H1 (cell line): ENCODE results near the gene INO80C. TPM values are rescaled to one million over a fixed set of nuclear protein-coding genes. Genes with fewer than 3 reads are reported as not detected.

Experiments used
- CTCF ChIA-PET: fragments of 300-600 bp; sonication (Branson Sonifier 250); formaldehyde crosslinking; loops from one replicate; lab custom pipeline; 2021; ENCODE audit not compliant: partially characterized antibody; lab: Charles Lee
- POLR2A ChIA-PET: fragments of 300-600 bp; sonication (Branson Sonifier 250); formaldehyde crosslinking; loops from one replicate; lab custom pipeline; 2021; ENCODE audit warnings: inconsistent platforms; ENCODE audit not compliant: partially characterized antibody; lab: Charles Lee
- DNase-seq, 2 experiments: peaks; one replicate each; pipeline versions ENCODE4 v3.0.0 to v3.0.0-alpha.2; 2010 to 2022; ENCODE audit warnings: low spot score in 2 of 2, low read depth in 1 of 2, mixed read lengths in 1 of 2
- FAIRE-seq: peaks from 2 replicates; lab custom pipeline; 2011; peaks lifted over from hg19 to GRCh38; lab: Jason Lieb, UNC
- H2AFZ ChIP-seq: 2 replicates; pipeline ENCODE4 v1.8.1; 2012; ENCODE audit warnings: low read length, inconsistent platforms
- H2AK5ac ChIP-seq: 2 replicates; pipeline ENCODE4 v1.6.1; 2013; ENCODE audit warnings: low read depth, low read length
- H2BK120ac ChIP-seq: replicated peaks from 2 replicates; pipeline ENCODE3; 2013; ENCODE audit warnings: low read depth, low read length, inconsistent platforms
- H2BK12ac ChIP-seq: 2 replicates; pipeline ENCODE4 v1.6.1; 2013; ENCODE audit warnings: low read depth, low read length
- H2BK15ac ChIP-seq: 2 replicates; pipeline ENCODE4 v1.6.1; 2013; ENCODE audit warnings: low read length
- H2BK20ac ChIP-seq: 2 replicates; pipeline ENCODE4 v1.6.1; 2013; ENCODE audit warnings: low read length
- H2BK5ac ChIP-seq: 2 replicates; pipeline ENCODE4 v1.6.1; 2013; ENCODE audit warnings: low read depth, low read length
- H3K14ac ChIP-seq: 2 replicates; pipeline ENCODE4 v1.6.1; 2013; ENCODE audit warnings: inconsistent platforms; ENCODE audit not compliant: insufficient read length
- H3K18ac ChIP-seq: 2 replicates; pipeline ENCODE4 v1.6.1; 2013; ENCODE audit warnings: low read length; ENCODE audit errors: extremely low read depth
- H3K23ac ChIP-seq: 2 replicates; pipeline ENCODE4 v1.6.1; 2013; ENCODE audit warnings: inconsistent platforms; ENCODE audit not compliant: insufficient read length
- H3K23me2 ChIP-seq: 2 replicates; pipeline ENCODE4 v1.6.1; 2013; ENCODE audit warnings: low read depth, low read length
- H3K27ac ChIP-seq: 2 replicates; pipeline ENCODE4 v1.6.1; 2011; ENCODE audit warnings: low read depth, low read length, inconsistent platforms
- H3K27me3 ChIP-seq, 4 experiments: replicated peaks in 1 of 4; 1 replicate in 1 of 4; 2 replicates in 3 of 4; pipeline versions ENCODE4 v1.6.1 to v1.8.1; 2011 to 2013; ENCODE audit warnings: low read length in 3 of 4, mild to moderate bottlenecking in 3 of 4, inconsistent platforms in 2 of 4, mixed read lengths in 2 of 4, moderate library complexity in 1 of 4; ENCODE audit not compliant: control insufficient read depth in 3 of 4, insufficient read depth in 3 of 4; ENCODE audit errors: extremely low read depth in 1 of 4
- H3K36me3 ChIP-seq, 4 experiments: 2 replicates each; pipeline versions ENCODE4 v1.6.1 to v1.8.1; 2011 to 2013; ENCODE audit warnings: mild to moderate bottlenecking in 4 of 4, low read length in 3 of 4, moderate library complexity in 2 of 4, control low read depth in 1 of 4, inconsistent platforms in 1 of 4; ENCODE audit not compliant: insufficient read depth in 4 of 4, control insufficient read depth in 2 of 4
- H3K4ac ChIP-seq: replicated peaks from 2 replicates; pipeline ENCODE3; 2013; ENCODE audit warnings: low read length, low read depth, mixed read lengths, inconsistent platforms; ENCODE audit not compliant: insufficient read length
- H3K4me1 ChIP-seq, 4 experiments: replicated peaks in 1 of 4; 1 replicate in 1 of 4; 2 replicates in 3 of 4; pipeline versions ENCODE4 v1.6.1 to v1.8.1; 2011 to 2013; ENCODE audit warnings: low read length in 3 of 4, inconsistent platforms in 2 of 4, mixed read lengths in 1 of 4; ENCODE audit not compliant: insufficient read depth in 4 of 4, control insufficient read depth in 3 of 4
- H3K4me2 ChIP-seq, 2 experiments: 2 replicates each; pipeline versions ENCODE4 v1.6.1 to v1.8.1; 2011 to 2013; ENCODE audit warnings: low read depth in 2 of 2, low read length in 2 of 2, control low read depth in 1 of 2, inconsistent platforms in 1 of 2, mild to moderate bottlenecking in 1 of 2; ENCODE audit not compliant: insufficient read depth in 1 of 2
- H3K4me3 ChIP-seq, 4 experiments: fragments of 200-600, 300-600 bp in 1 of 4; sonication (generic), shearing (Covaris generic), sonication (Bioruptor Twin) in 1 of 4; 2 replicates each; pipeline versions ENCODE4 v1.5.1 to v1.8.1; 2011 to 2016; ENCODE audit warnings: low read length in 4 of 4, low read depth in 3 of 4, control low read depth in 2 of 4, inconsistent platforms in 2 of 4, mild to moderate bottlenecking in 2 of 4, mixed read lengths in 1 of 4, moderate library complexity in 1 of 4; ENCODE audit not compliant: insufficient read depth in 2 of 4; ENCODE audit errors: extremely low read depth in 1 of 4
- H3K56ac ChIP-seq: replicated peaks from 2 replicates; pipeline ENCODE3; 2013; ENCODE audit warnings: low read depth, mild to moderate bottlenecking, mixed read lengths, low read length, inconsistent platforms; ENCODE audit not compliant: insufficient read length
- H3K79me1 ChIP-seq: 2 replicates; pipeline ENCODE4 v1.6.1; 2013; ENCODE audit warnings: low read depth, low read length, control low read depth
- H3K79me2 ChIP-seq, 2 experiments: 2 replicates each; pipeline versions ENCODE4 v1.6.1 to v1.8.1; 2012 to 2013; ENCODE audit warnings: low read length in 2 of 2, mild to moderate bottlenecking in 2 of 2, inconsistent platforms in 1 of 2; ENCODE audit not compliant: insufficient read depth in 2 of 2, control insufficient read depth in 1 of 2
- H3K9ac ChIP-seq, 4 experiments: replicated peaks in 1 of 4; 1 replicate in 1 of 4; 2 replicates in 3 of 4; pipeline versions ENCODE4 v1.6.1 to v1.8.1; 2011 to 2013; ENCODE audit warnings: low read depth in 3 of 4, low read length in 3 of 4, control low read depth in 2 of 4, mild to moderate bottlenecking in 2 of 4, moderate library complexity in 2 of 4, inconsistent platforms in 1 of 4; ENCODE audit errors: extremely low read depth in 1 of 4
- H3K9me3 ChIP-seq, 2 experiments: 2 replicates each; pipeline versions ENCODE4 v1.6.1 to v1.8.1; 2012 to 2013; ENCODE audit warnings: mild to moderate bottlenecking in 2 of 2, moderate library complexity in 2 of 2, control low read depth in 1 of 2, inconsistent platforms in 1 of 2, low read depth in 1 of 2, low read length in 1 of 2, mixed read lengths in 1 of 2; ENCODE audit not compliant: insufficient read depth in 2 of 2
- H4K20me1 ChIP-seq, 2 experiments: replicated peaks in 1 of 2; 2 replicates each; pipeline versions ENCODE3 to v1.8.1; 2011 to 2013; ENCODE audit warnings: inconsistent platforms in 2 of 2, low read length in 2 of 2, mild to moderate bottlenecking in 1 of 2; ENCODE audit not compliant: insufficient read depth in 2 of 2, control insufficient read depth in 1 of 2
- H4K5ac ChIP-seq: 2 replicates; pipeline ENCODE4 v1.6.1; 2013; ENCODE audit warnings: low read length, low read depth, mixed read lengths, inconsistent platforms; ENCODE audit not compliant: insufficient read length
- H4K8ac ChIP-seq: 2 replicates; pipeline ENCODE4 v1.8.0; 2013; ENCODE audit warnings: mild to moderate bottlenecking, moderate library complexity, low read length, inconsistent platforms; ENCODE audit not compliant: insufficient read depth; ENCODE audit errors: extremely low read depth
- H4K91ac ChIP-seq: replicated peaks from 2 replicates; pipeline ENCODE3; 2013; ENCODE audit warnings: low read length, mixed read lengths, inconsistent platforms; ENCODE audit not compliant: insufficient read length
- BCL11A ChIP-seq, 2 experiments: IDR thresholded peaks; one replicate each; pipeline ENCODE4 v1.6.1; 2011; ENCODE audit warnings: low read depth in 2 of 2, low read length in 2 of 2, mild to moderate bottlenecking in 2 of 2
- CBX5 ChIP-seq: fragments of 300-800, 300-1000 bp; sonication (generic); IDR thresholded peaks from 2 replicates; pipeline ENCODE4 v1.7.1; 2016; ENCODE audit warnings: antibody characterized with exemption, low read length, low read depth
- CEBPB ChIP-seq: IDR thresholded peaks from 2 replicates; pipeline ENCODE4 v1.6.1; 2012; ENCODE audit warnings: low read depth, low read length
- KDM1A ChIP-seq: fragments of 200-600, 300-600 bp; sonication (generic); IDR thresholded peaks from 2 replicates; pipeline ENCODE4 v1.7.1; 2016; ENCODE audit warnings: mild to moderate bottlenecking, low read length, borderline replicate concordance
- NANOG ChIP-seq: IDR thresholded peaks from 2 replicates; pipeline ENCODE4 v1.6.1; 2011; ENCODE audit warnings: low read length, low read depth, mild to moderate bottlenecking, inconsistent platforms; ENCODE audit not compliant: insufficient read depth, poor library complexity, severe bottlenecking
- RFX5 ChIP-seq: IDR thresholded peaks from 2 replicates; pipeline ENCODE4 v1.6.1; 2011; ENCODE audit warnings: low read depth, low read length, improper control_type of control experiment, borderline replicate concordance
- SAP30 ChIP-seq: fragments of 300-600 bp; sonication (generic); IDR thresholded peaks from 2 replicates; pipeline ENCODE4 v1.7.1; 2012; ENCODE audit warnings: low read length, moderate library complexity, mild to moderate bottlenecking, inconsistent platforms; ENCODE audit not compliant: insufficient read depth, insufficient replicate concordance
- SP1 ChIP-seq: IDR thresholded peaks from 2 replicates; pipeline ENCODE4 v1.6.1; 2011; ENCODE audit warnings: low read depth, low read length
- SP4 ChIP-seq: IDR thresholded peaks from 2 replicates; pipeline ENCODE4 v1.6.1; 2012; ENCODE audit warnings: low read length, inconsistent platforms
- SUZ12 ChIP-seq: fragments of 200-600 bp; sonication (generic); IDR thresholded peaks from 2 replicates; pipeline ENCODE4 v1.6.1; 2012; ENCODE audit warnings: mild to moderate bottlenecking, inconsistent platforms, low read length, moderate library complexity, mixed read lengths
- TAF1 ChIP-seq: IDR thresholded peaks from 2 replicates; pipeline ENCODE4 v1.6.1; 2011; ENCODE audit warnings: mild to moderate bottlenecking, low read depth, low read length
- TAF7 ChIP-seq: optimal IDR thresholded peaks from 2 replicates; pipeline ENCODE3; 2011; ENCODE audit warnings: low read depth, mild to moderate bottlenecking, inconsistent platforms, low read length, moderate library complexity, borderline replicate concordance
- WGBS, 2 experiments: shearing (Covaris generic) in 1 of 2; methylation state at CpG; one replicate each; pipeline versions ENCODE4 v1.1.6 to v1.1.7; 2013 to 2015; ENCODE audit warnings: low lambda C conversion rate in 2 of 2, mixed read lengths in 2 of 2, inconsistent platforms in 1 of 2, low coverage in 1 of 2, missing lambda C conversion rate in 1 of 2; ENCODE audit not compliant: insufficient replicate concordance in 2 of 2, insufficient coverage in 1 of 2, insufficient read length in 1 of 2; ENCODE audit errors: extremely low coverage in 1 of 2, missing lambda C conversion rate in 1 of 2; 5-methylcytosine and 5-hydroxymethylcytosine counted together
- polyA plus RNA-seq, 7 experiments: library from polyadenylated mRNA; depleted of rRNA in 3 of 7; stranded (reverse) in 5 of 7; unstranded in 2 of 7; fragments of >200 nt in 5 of 7; fragments of 200-250 nt in 2 of 7; gene quantifications; 1 replicate in 5 of 7; 2 replicates in 1 of 7; 4 replicates in 1 of 7; pipeline versions ENCODE4 v1.2.1 to v1.2.3, GENCODE V29; 2011 to 2013; ENCODE audit warnings: missing spikeins in 2 of 7, mixed read lengths in 2 of 7
- total RNA-seq: library from RNA; stranded (reverse); fragmentation: NEBNext Ultra II Directional; extraction: Animal tissue kit (Norgen Biotek cat#: 25700); gene quantifications from 2 replicates; pipeline ENCODE4 v1.2.1, GENCODE V29; 2021

The INO80C gene
- total and polyA plus RNA-seq, 2 of the 8 experiments (the other 6 are each of a cell fraction or from before 2014, with no cell fraction given) = 30.1 to 48.9 TPM

DNA sequence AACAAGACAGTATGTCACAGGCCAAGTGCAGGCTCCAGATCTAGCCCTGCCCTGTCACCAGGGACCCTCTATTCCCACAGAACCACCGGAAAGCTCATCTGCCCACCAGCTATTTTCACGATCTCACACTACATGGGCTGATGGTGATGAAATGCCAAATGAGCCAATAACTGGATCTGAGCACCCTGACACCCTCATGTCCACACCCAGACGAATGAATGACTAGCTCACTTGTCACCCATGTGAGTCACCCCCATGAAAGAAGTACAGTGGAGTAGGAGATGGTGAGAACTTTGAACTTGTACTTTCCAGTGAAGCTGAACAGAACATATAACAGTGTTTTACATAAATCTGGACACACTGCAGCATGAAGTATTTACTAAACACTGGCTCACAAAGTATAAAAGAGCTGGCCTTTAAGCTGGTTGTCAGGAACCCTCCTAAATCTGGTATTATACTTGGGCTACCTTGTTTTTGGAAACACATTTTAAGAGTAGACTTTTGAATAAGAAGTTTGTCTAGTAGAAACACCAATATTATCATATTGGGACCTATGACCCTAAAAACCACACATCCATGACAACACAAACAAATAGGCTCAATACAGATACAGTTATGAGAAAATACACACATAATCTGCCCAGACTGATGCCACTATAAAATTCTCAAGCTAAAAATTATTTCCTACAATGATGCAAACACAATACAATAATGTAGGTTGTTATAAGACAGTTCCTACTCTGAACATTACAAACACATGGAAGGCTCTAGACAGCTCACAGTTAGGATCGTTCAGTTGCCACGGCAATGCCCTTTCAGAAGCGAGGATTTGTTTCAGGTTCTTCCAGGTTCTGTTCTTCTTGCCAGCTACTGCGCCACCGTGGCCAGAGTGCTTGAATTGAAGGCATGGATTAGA lies 19.0 kb downstream of the INO80C start:
- Histone ChIP-seq H2AFZ (no peak overlapping the region), H3K4me2 (no peak overlapping the region), H3K23ac (no peak overlapping the region), H3K27ac (no peak overlapping the region), H3K14ac (no peak overlapping the region), H4K8ac (no peak overlapping the region), H3K56ac (no peak overlapping the region), H3K4me3 (no peak overlapping the region), H2BK15ac (no peak overlapping the region), H4K20me1 (peaks cover 0 to 3% of the 10 kb centered on the region in 2 experiments), H3K36me3 (peaks cover 0 to 13% (median under 1%) of the 10 kb centered on the region in 4 experiments; a peak in 5 of 8 replicates), H2BK5ac (no peak overlapping the region), H3K23me2 (no peaks in the 10 kb centered on the region), H3K4me1 (no peaks in the 10 kb centered on the region), H3K79me2 (peaks cover 3 to 40% of the 10 kb centered on the region in 2 experiments; a peak in 3 of 4 replicates), H2BK120ac (no peak overlapping the region), H4K91ac (no peak overlapping the region), H3K79me1 (peaks cover 7% of the 10 kb centered on the region; the same call in 1 of the 2 replicates), H3K4ac (no peak overlapping the region), H3K9me3 (no peaks in the 10 kb centered on the region), H3K9ac (no peak overlapping the region), H4K5ac (no peak overlapping the region), H2BK20ac (no peak overlapping the region), H3K18ac (no peak overlapping the region), H2AK5ac (no peak overlapping the region), H3K27me3 (no peaks in the 10 kb centered on the region), H2BK12ac (no peak overlapping the region)
- DNase-seq = no peak
- ChIA-PET POLR2A (interaction anchor here (1.0 to 1.2 kb wide), 2 partner anchors 9 to 10 kb away, joined by 3 to 5 read pairs; no protein-coding TSS in a partner anchor), CTCF (interaction anchor here (0.7 to 1.4 kb wide), 2 partner anchors 12 to 92 kb away, joined by 3 to 4 read pairs; no protein-coding TSS in a partner anchor)
- WGBS, 2 experiments = 94% methylated on average over 8 of the region's 8 CpGs; no CpG with 5 or more reads in 1 of the 2 experiments
- no peak for FAIRE-seq
- TF ChIP-seq RFX5 (no peak), SAP30 (no peak), TAF1 (no peak), CBX5 (no peak), CEBPB (no peak), NANOG (no peak), SP1 (no peak), TAF7 (no peak), BCL11A (IDR thresholded peaks at IDR 0.05; ENCODE audit: low read depth in 2 of 2, low read length in 2 of 2) (no peak), SP4 (no peak), KDM1A (no peak), SUZ12 (no peak)
